ENCODE data around the gene CKS1B. TPM values are rescaled to one million over a fixed set of nuclear protein-coding genes. Genes with fewer than 3 reads are reported as not detected.

The CKS1B gene
- total and polyA plus RNA-seq, 9 of the 15 experiments (the other 6 are each of a cell fraction or from before 2014, with no cell fraction given): 215 to 1,103 (median 460) TPM

- TF ChIP-seq, protein P1, sequence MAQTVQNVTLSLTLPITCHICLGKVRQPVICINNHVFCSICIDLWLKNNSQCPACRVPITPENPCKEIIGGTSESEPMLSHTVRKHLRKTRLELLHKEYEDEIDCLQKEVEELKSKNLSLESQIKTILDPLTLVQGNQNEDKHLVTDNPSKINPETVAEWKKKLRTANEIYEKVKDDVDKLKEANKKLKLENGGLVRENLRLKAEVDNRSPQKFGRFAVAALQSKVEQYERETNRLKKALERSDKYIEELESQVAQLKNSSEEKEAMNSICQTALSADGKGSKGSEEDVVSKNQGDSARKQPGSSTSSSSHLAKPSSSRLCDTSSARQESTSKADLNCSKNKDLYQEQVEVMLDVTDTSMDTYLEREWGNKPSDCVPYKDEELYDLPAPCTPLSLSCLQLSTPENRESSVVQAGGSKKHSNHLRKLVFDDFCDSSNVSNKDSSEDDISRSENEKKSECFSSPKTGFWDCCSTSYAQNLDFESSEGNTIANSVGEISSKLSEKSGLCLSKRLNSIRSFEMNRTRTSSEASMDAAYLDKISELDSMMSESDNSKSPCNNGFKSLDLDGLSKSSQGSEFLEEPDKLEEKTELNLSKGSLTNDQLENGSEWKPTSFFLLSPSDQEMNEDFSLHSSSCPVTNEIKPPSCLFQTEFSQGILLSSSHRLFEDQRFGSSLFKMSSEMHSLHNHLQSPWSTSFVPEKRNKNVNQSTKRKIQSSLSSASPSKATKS (CRISPR knock-in tag; IDR thresholded peaks at IDR 0.05): no peak
- TF ChIP-seq NFE2 (IDR thresholded peaks at IDR 0.05; ENCODE audit: low read depth): 0 out of 2 replicates have a peak, but pooled peaks have one; percentile 5
- TF ChIP-seq, protein P2, sequence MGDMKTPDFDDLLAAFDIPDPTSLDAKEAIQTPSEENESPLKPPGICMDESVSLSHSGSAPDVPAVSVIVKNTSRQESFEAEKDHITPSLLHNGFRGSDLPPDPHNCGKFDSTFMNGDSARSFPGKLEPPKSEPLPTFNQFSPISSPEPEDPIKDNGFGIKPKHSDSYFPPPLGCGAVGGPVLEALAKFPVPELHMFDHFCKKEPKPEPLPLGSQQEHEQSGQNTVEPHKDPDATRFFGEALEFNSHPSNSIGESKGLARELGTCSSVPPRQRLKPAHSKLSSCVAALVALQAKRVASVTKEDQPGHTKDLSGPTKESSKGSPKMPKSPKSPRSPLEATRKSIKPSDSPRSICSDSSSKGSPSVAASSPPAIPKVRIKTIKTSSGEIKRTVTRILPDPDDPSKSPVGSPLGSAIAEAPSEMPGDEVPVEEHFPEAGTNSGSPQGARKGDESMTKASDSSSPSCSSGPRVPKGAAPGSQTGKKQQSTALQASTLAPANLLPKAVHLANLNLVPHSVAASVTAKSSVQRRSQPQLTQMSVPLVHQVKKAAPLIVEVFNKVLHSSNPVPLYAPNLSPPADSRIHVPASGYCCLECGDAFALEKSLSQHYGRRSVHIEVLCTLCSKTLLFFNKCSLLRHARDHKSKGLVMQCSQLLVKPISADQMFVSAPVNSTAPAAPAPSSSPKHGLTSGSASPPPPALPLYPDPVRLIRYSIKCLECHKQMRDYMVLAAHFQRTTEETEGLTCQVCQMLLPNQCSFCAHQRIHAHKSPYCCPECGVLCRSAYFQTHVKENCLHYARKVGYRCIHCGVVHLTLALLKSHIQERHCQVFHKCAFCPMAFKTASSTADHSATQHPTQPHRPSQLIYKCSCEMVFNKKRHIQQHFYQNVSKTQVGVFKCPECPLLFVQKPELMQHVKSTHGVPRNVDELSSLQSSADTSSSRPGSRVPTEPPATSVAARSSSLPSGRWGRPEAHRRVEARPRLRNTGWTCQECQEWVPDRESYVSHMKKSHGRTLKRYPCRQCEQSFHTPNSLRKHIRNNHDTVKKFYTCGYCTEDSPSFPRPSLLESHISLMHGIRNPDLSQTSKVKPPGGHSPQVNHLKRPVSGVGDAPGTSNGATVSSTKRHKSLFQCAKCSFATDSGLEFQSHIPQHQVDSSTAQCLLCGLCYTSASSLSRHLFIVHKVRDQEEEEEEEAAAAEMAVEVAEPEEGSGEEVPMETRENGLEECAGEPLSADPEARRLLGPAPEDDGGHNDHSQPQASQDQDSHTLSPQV (IDR thresholded peaks at IDR 0.05): peak; percentile 87
- no peak for TF ChIP-seq ETS2 (tag; IDR thresholded peaks at IDR 0.05; ENCODE audit: borderline replicate concordance, poor library complexity, severe bottlenecking)
- TF ChIP-seq SMARCE1 (IDR thresholded peaks at IDR 0.05): 0 out of 2 replicates have a peak, but pooled peaks have one; percentile 13
- TF ChIP-seq NFIC (IDR thresholded peaks at IDR 0.05): no peak
- TF ChIP-seq BRCA1 (IDR thresholded peaks at IDR 0.05): no peak
- TF ChIP-seq BRCA1 (CRISPR knock-in tag; IDR thresholded peaks at IDR 0.05): no peak
- no peak for TF ChIP-seq TAF9B (IDR thresholded peaks at IDR 0.05; ENCODE audit: partially characterized antibody)
- TF ChIP-seq CBX2 (IDR thresholded peaks at IDR 0.05; ENCODE audit: insufficient read depth, low read length, poor library complexity, severe bottlenecking): no peak
- no peak for TF ChIP-seq NR2F6 (CRISPR knock-in tag; IDR thresholded peaks at IDR 0.05)
- TF ChIP-seq IRF2 (CRISPR knock-in tag; IDR thresholded peaks at IDR 0.05): no peak
- no peak for TF ChIP-seq ELF4 (CRISPR knock-in tag; IDR thresholded peaks at IDR 0.05)
- TF ChIP-seq ZFX (CRISPR knock-in tag; IDR thresholded peaks at IDR 0.05): peak; percentile 81
- TF ChIP-seq NCOA2 (IDR thresholded peaks at IDR 0.05; ENCODE audit: partially characterized antibody in 2 of 2): no peak
- TF ChIP-seq, protein P3, sequence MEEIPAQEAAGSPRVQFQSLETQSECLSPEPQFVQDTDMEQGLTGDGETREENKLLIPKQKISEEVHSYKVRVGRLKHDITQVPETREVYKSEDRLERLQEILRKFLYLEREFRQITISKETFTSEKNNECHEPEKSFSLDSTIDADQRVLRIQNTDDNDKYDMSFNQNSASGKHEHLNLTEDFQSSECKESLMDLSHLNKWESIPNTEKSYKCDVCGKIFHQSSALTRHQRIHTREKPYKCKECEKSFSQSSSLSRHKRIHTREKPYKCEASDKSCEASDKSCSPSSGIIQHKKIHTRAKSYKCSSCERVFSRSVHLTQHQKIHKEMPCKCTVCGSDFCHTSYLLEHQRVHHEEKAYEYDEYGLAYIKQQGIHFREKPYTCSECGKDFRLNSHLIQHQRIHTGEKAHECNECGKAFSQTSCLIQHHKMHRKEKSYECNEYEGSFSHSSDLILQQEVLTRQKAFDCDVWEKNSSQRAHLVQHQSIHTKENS (CRISPR knock-in tag; IDR thresholded peaks at IDR 0.05): no peak
Observed at GRCh38 chr1:154999571-155000410, 25.3 kb downstream of the CKS1B start (continued).
